GM18505 (cell line): ENCODE results near the gene FAM83D.

Experiments used
- ATAC-seq: cut with Tn5 transposase; IDR thresholded peaks from one replicate; pipeline ENCODE4 v1.9.1; 2021; ENCODE audit not compliant: unreplicated experiment
- POLR2A ChIP-seq: IDR thresholded peaks from 4 replicates; pipeline ENCODE4 v1.6.1; 2011; ENCODE audit warnings: borderline replicate concordance; ENCODE audit not compliant: insufficient read depth, insufficient read length; ENCODE audit errors: extremely low read depth

FAM83D gene

GRCh38 chr20:38907918-38908677 is 18.1 kb upstream of the FAM83D start:
- TF ChIP-seq POLR2A: peak; percentile 7
- no peak for ATAC-seq

GRCh38 chr20:38915355-38915754 is 10.9 kb upstream of the FAM83D start:
- no peak for TF ChIP-seq POLR2A
- no peak for ATAC-seq

GRCh38 chr20:38917657-38918056 is 8.6 kb upstream of the FAM83D start:
- TF ChIP-seq POLR2A: no peak
- ATAC-seq: no peak

- ATAC-seq: no peak
- no peak for TF ChIP-seq POLR2A
Observed at GRCh38 chr20:38918172-38918571, 8.0 kb upstream of the FAM83D start.

GRCh38 chr20:38919683-38920082 is 6.5 kb upstream of the FAM83D start:
- TF ChIP-seq POLR2A: no peak
- ATAC-seq: no peak

- no peak for TF ChIP-seq POLR2A
- no peak for ATAC-seq
Observed at GRCh38 chr20:38920411-38920810, 5.8 kb upstream of the FAM83D start.

- ATAC-seq: no peak
- no peak for TF ChIP-seq POLR2A
Observed at GRCh38 chr20:38920851-38921250, 5.4 kb upstream of the FAM83D start.

- no peak for TF ChIP-seq POLR2A
- no peak for ATAC-seq
Observed at GRCh38 chr20:38924718-38925117, 1.5 kb upstream of the FAM83D start.

GRCh38 chr20:38926934-38927616 is 858 bp downstream of the FAM83D start:
- peak; percentile 13 for ATAC-seq
- TF ChIP-seq POLR2A: no peak

- TF ChIP-seq POLR2A: no peak
- no peak for ATAC-seq
Observed at GRCh38 chr20:38927902-38928578, 1.8 kb downstream of the FAM83D start.

- no peak for ATAC-seq
- no peak for TF ChIP-seq POLR2A
Observed at GRCh38 chr20:38930242-38930569, 4.0 kb downstream of the FAM83D start.

- ATAC-seq: no peak
- no peak for TF ChIP-seq POLR2A
Observed at GRCh38 chr20:38931984-38932383, 5.8 kb downstream of the FAM83D start.

- no peak for ATAC-seq
- TF ChIP-seq POLR2A: no peak
Observed at GRCh38 chr20:38932457-38933120, 6.4 kb downstream of the FAM83D start.

- no peak for ATAC-seq
- TF ChIP-seq POLR2A: no peak
Observed at GRCh38 chr20:38934530-38934929, 8.3 kb downstream of the FAM83D start.

- no peak for ATAC-seq
- TF ChIP-seq POLR2A: no peak
Observed at GRCh38 chr20:38935285-38935684, 9.1 kb downstream of the FAM83D start.
